ENCODE data around the gene CYP2W1.

- TF ChIP-seq CTCF (IDR thresholded peaks at IDR 0.05; ENCODE audit: low read length) (no peak), EZH2phosphoT487 (IDR thresholded peaks at IDR 0.05; ENCODE audit: low read length) (no peak), EZH2 (optimal IDR thresholded peaks at IDR 0.05; ENCODE audit: low read depth, low read length) (no peak)
These were observed 3.8 kb upstream of the CYP2W1 start for GRCh38 chr7:979151-979550.
